Vagina (tissue), 2 donors: ENCODE results near the gene CRB1.

ENCODE experiments used
- CTCF ChIP-seq, 3 experiments: fragments of 450-650 bp in 2 of 3; fragments of 200-600 bp in 1 of 3; sonication (generic) in 1 of 3; IDR thresholded peaks; one replicate each; pipeline ENCODE4 v1.5.1; 2017 to 2019; ENCODE audit warnings: antibody characterized with exemption in 3 of 3, mild to moderate bottlenecking in 2 of 3, moderate library complexity in 2 of 3
- POLR2A ChIP-seq, 2 donors: fragments of 450-650 bp; IDR thresholded peaks; one replicate each; pipeline ENCODE4 v1.6.1; 2017; ENCODE audit warnings: antibody characterized with exemption in 2 of 2, mild to moderate bottlenecking in 2 of 2, moderate library complexity in 2 of 2

GRCh38 chr1:197441999-197442414 lies 174.0 kb downstream of the CRB1 start:
- TF ChIP-seq POLR2A (IDR thresholded peaks at IDR 0.05) (no peak), CTCF (IDR thresholded peaks at IDR 0.05) (no peak)
